Measurements from ENCODE around the gene ANKRD40.

DNA sequence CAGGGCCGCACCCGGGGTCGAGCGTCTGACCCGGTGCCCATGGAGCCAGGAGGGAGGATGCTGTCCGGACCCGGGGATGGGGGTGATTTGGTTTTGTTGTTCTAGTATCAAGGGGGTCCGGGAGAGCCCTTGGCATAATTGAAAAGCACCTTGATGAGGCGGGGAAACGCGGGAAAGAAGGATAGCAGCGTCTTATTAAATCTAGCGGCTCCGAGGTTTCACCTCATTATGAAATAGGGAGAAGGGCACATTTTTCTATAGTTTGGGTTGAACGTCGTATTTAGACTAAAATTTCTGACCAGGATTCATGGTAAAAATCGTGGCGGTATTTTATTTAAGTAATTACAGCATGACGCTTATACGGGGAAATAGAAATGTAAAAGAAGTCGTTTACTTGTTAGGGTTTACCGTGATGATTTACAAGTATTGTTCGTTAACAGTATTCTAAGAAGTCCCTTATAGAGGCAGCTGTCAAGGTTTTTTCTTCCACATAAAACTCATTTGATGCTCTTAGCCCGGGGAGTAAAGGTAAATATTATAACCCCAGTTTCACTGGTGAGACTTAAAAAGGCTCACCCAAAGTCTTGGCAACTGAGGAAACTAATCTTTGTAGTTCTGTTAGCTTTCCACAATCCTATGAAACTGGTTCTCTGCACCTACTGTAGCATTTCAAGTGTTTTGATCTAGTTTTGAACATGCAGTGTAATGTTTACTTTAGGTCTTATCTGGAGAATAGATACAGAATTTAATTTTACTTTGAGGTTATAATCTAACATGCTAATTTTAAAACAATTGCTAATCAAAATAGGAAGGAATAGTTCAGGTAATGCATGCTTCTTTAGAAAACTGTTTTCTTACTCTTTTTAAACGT, 12.4 kb upstream of the ANKRD40 start:
- TF ChIP-seq POLR2A (IDR thresholded peaks at IDR 0.05; ENCODE audit: low read length) (no peak), GATA1 (IDR thresholded peaks at IDR 0.05; ENCODE audit: low read depth, low read length) (no peak)

Measured in erythroblast (primary cell).